ENCODE results near the gene DAPK2.

DNA sequence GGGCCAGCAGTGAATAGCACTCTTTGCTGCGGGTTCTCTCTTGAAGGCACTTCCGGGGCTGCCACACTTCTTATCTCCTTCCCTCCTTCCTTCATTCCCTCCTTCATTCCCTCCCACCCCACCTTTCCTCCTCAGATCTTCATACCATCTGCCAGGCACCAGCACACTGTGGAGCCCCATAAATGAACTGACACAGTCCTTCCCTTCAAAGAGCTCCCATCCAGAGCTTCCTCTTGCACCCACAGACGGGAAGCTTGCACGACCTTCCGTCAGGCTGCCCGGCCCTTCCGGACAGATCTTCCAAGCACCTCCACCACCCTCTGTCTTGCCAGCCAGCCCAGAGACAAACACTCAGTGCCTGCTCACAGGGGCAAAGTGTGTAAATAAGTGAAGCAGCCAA is 147.1 kb downstream of the DAPK2 start:
- no peak for TF ChIP-seq YY1 (IDR thresholded peaks at IDR 0.05; ENCODE audit: insufficient read depth, insufficient replicate concordance, low read depth, low read length)
- TF ChIP-seq TBP (CRISPR knock-in tag; IDR thresholded peaks at IDR 0.05): no peak
- TF ChIP-seq ASH2L (IDR thresholded peaks at IDR 0.05; ENCODE audit: insufficient read length, low read depth, low read length): no peak
- TF ChIP-seq POLR2AphosphoS2 (IDR thresholded peaks at IDR 0.05; ENCODE audit: low read depth, low read length): no peak
- no peak for TF ChIP-seq EZH2 (conservative IDR thresholded peaks at IDR 0.05; ENCODE audit: low read depth, low read length)
- TF ChIP-seq ZFAT (CRISPR knock-in tag; conservative IDR thresholded peaks at IDR 0.05): no peak
- TF ChIP-seq POLR2AphosphoS5 (IDR thresholded peaks at IDR 0.05; ENCODE audit: low read depth, low read length): no peak
- no peak for TF ChIP-seq BRCA1 (CRISPR knock-in tag; IDR thresholded peaks at IDR 0.05)
- TF ChIP-seq POLR2G (IDR thresholded peaks at IDR 0.05; ENCODE audit: low read depth, low read length): no peak
- TF ChIP-seq HHEX (CRISPR knock-in tag; IDR thresholded peaks at IDR 0.05): no peak
- TF ChIP-seq, protein P1, sequence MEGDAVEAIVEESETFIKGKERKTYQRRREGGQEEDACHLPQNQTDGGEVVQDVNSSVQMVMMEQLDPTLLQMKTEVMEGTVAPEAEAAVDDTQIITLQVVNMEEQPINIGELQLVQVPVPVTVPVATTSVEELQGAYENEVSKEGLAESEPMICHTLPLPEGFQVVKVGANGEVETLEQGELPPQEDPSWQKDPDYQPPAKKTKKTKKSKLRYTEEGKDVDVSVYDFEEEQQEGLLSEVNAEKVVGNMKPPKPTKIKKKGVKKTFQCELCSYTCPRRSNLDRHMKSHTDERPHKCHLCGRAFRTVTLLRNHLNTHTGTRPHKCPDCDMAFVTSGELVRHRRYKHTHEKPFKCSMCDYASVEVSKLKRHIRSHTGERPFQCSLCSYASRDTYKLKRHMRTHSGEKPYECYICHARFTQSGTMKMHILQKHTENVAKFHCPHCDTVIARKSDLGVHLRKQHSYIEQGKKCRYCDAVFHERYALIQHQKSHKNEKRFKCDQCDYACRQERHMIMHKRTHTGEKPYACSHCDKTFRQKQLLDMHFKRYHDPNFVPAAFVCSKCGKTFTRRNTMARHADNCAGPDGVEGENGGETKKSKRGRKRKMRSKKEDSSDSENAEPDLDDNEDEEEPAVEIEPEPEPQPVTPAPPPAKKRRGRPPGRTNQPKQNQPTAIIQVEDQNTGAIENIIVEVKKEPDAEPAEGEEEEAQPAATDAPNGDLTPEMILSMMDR (CRISPR knock-in tag; IDR thresholded peaks at IDR 0.05): no peak
- no peak for TF ChIP-seq ZMYM2 (CRISPR knock-in tag; IDR thresholded peaks at IDR 0.05)
- TF ChIP-seq ZNF556 (CRISPR knock-in tag; IDR thresholded peaks at IDR 0.05; ENCODE audit: borderline replicate concordance): no peak

Data from HepG2 (cell line).